GM19463 (cell line): ENCODE data around the gene DDX52.
"Not testable (repeated sequence)": the region's sequence is repeated elsewhere in the genome, so short reads cannot be mapped to it uniquely, and the experiment has no call there.

Experiments
- ATAC-seq: cut with Tn5 transposase; IDR thresholded peaks from one replicate; pipeline ENCODE4 v1.9.1; 2021; ENCODE audit warnings: mild to moderate bottlenecking, moderate library complexity; ENCODE audit not compliant: unreplicated experiment

The DDX52 gene, protein sequence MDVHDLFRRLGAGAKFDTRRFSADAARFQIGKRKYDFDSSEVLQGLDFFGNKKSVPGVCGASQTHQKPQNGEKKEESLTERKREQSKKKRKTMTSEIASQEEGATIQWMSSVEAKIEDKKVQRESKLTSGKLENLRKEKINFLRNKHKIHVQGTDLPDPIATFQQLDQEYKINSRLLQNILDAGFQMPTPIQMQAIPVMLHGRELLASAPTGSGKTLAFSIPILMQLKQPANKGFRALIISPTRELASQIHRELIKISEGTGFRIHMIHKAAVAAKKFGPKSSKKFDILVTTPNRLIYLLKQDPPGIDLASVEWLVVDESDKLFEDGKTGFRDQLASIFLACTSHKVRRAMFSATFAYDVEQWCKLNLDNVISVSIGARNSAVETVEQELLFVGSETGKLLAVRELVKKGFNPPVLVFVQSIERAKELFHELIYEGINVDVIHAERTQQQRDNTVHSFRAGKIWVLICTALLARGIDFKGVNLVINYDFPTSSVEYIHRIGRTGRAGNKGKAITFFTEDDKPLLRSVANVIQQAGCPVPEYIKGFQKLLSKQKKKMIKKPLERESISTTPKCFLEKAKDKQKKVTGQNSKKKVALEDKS

DNA sequence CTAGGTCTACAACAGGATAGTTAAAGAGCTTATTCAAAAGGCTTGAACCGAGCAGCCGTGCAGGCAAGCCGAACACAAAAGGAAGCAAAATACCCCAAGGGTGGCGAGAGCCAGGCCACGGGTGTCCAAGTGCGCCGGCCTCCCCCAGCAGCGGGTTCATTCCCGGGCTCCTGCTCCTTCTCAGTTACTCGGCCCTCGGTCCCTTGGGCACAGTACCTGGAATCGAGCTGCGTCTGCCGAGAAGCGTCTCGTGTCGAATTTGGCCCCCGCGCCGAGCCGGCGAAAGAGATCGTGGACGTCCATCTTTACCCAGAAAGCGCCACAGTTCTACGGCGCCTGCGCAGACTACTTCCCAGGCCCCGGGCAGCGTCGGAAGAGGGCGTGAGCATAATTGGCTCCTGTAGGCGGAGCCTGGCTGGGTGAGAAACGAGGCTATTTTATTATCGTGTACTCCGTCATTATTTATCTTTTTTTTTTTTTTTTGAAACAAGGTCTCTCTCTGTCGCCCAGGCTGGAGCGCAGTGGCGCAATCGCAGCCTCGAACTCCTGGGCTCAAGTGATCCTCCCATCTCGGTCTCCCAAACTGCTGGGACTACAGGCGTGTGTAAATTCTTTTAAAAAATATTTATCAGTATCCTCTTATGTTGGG, at the start of gene DDX52:
DDX52 (minus strand) TSS at position 329 of the 649 bp plus-strand sequence; CDS start at position 303, 26 bp downstream.
- ATAC-seq = peak; percentile 76

DNA sequence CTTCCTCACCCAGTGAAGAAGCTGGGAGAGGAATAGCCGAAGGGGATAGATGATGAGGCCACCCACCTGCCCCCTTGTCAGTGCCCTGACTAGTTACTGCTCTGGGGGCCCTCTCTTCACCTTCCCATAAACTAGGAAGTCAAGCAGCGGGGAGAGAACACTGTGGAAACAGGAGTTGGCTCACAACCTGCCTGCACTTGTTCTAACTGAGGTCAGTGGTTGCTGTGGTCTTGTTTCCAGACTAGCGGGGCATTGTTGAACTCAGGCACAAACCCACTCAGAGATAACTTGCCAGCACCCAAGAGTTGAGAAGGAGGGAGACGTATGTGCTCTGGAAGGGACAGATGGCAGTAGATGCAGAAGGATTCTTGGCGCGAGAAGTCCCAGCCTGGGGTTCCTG, 48.6 kb upstream of the DDX52 start:
- no peak for ATAC-seq

DNA sequence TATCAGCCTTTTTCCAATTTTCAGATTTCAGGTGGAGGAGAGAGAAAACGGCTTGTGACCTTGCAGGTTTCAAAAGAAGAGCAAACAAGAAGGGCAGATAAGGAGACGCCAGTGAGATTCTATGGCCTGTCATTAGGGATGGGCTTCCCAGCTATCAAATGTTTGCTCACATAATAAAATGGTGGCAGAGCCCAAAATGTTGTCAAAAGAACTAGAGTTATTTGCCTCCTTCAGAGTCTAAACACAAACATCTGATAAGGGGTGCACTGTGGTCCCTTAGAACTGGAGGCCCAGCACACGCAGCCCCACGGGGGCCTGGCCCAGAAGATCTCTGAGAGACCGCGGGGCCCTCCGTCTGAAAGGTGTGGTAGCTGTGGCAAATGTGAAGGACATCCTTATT, 46.1 kb upstream of the DDX52 start:
- ATAC-seq = no peak

DNA sequence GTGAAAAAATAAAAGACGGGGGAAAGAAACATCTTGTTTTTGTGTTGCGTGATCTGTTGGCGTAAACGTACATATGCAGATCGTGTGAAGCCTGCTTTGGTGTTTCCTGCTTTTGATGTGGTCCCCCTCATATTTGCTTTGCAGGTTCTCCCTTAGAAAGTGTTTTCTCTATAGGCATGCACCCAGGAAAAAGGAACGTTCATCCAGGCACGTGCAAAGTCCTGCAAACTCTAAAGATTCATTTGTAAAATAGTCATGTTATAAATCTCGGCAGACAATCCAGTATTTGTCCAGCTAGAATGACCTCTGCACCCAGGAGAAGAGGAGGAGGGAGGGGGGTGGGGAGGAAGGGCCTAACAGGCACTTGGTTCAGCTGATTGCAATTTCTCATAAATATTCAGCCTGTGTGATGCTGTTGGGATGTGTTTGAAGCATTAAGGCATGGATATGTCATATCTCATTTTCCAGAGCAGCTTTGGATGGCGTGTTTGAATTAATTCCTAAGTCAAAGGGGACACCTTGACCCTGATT, 40.3 kb upstream of the DDX52 start:
- no peak for ATAC-seq

DNA sequence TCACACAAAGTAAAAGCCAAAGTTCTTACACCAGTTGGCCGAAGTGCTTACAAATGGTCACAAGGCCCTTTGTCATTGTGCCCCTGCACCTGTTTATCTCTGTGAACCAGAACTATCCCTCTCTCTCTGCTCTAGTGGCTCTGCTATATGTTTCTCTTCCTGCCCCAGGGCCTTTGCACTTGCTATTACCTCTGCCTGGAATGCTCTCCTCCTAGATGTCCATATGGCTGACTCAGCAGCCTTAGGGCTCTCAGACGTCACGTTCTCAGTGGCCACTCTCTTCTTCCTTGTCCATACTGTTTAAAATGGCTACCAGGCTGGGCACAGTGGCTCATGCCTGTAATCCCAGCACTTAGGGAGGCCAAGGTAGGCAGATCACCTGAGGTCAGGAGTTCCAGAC, 38.8 kb upstream of the DDX52 start:
- no peak for ATAC-seq

DNA sequence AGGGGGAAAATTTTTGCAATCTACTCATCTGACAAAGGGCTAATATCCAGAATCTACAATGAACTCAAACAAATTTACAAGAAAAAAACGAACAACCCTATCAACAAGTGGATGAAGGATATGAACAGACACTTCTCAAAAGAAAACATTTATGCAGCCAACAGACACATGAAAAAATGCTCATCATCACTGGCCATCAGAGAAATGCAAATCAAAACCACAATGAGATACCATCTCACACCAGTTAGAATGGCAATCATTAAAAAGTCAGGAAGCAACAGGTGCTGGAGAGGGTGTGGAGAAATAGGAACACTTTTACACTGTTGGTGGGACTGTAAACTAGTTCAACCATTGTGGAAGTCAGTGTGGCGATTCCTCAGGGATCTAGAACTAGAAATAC, 36.7 kb upstream of the DDX52 start:
- ATAC-seq = not testable (repeated sequence)

DNA sequence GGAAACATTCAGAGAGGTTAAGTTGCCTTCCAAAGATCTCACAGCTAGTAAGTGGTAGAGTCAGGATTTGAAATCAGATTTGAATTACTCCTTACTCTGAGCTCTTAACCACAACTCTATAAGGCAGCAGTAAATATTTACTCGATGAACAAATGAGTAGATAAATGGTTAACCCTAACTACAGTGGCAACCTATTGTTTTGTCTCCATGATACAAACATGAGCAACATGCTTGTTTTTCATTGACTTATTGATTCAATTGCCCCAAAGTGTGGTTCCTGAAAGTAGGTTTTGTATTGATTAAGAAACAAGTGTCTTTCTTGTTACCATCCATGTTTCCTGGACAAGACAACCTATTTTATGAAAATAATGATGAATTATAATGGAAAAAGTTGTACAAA, 34.8 kb upstream of the DDX52 start:
- ATAC-seq = no peak

DNA sequence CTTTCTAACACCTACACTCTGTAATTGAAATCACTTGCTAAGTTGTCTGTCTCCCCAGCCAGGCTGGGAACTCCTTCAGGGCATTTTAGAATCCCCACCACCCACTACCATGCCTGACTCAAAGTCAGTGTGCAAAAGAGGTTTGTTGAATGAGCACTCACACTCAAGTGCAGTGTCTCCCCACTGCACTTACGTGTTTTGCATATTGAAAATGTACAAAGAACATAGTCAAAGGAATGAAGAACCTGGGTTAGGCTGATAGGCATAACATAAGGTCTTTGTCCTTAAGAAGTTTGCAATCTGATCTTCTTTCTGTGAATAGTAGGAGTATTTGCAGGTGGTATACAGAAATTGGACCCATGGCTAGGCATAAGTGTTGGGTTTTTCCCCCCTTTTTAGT, 33.8 kb upstream of the DDX52 start:
- no peak for ATAC-seq

DNA sequence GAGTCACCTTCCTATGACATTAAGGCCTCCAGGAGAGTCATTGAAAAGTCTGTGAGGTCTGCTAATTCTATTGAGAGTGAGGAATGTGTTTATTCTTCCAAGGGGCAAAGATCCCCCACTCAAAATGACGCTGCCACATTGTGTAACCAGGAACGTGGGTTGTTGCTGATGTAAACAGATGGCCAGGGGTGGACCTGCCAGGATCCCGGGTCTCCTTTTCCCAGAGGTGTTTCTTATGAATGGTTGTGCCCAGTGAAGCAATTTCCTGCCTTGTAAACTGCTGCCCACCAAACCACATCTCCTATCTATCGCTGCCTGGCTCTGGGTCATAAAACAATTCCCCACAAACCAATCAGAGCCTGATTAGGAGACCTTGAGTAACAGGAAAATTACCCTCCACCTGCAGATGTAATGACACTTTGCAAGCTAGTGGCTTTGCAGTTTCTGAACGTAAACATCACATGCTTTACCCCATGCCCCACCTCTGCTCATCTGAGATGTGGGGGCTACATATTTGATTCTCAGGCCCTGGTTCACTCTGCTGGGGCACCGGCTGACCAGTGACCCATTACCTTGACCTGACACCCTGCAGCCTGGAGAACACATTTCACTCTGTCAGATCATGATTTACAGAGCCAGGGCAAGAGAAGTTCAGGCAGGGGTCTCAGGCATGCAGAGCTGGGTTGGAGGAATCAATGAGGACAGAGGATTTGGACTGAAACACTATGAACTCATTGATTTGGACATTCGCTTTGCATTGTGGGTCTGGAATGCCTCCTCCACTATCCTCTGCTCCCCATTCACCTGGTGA, 33.1 kb upstream of the DDX52 start:
- ATAC-seq = no peak

DNA sequence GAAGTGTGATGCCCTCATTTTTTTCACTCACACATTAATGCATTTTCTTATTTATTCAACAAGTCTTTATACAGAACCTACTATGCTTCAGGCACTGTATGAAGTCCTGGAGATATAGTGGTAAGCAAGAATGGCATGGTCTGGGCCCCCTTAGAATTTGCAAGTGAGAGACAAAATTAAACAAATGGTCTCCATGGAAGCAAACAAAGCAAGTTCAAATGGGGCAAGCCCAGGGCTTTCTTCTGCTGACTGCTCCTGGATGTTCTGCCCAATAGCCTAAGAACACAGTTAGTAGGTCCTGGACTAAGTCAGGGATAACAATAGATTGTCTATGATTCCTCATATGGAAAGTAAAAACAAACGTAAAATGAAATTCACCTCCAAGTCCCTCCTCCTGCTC, 31.3 kb upstream of the DDX52 start:
- ATAC-seq = no peak

DNA sequence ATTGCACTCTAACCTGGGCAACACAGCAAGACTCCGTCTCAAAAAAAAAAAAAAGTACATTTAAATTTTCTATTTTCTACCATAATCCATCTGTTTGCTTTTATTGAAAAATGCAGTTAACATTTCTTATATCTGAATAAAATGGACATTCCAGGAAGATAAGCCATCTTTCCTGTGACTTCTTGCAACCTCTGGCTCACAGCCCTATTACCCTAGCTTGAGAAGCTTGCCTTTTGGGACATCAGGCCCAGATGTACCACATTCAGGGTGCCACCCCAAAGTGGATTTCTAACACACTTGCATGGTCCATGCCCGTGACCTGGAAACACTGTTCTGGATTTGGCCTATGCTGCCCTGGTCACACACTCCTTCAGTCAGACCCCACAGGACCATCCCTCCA, 30.1 kb upstream of the DDX52 start:
- no peak for ATAC-seq

DNA sequence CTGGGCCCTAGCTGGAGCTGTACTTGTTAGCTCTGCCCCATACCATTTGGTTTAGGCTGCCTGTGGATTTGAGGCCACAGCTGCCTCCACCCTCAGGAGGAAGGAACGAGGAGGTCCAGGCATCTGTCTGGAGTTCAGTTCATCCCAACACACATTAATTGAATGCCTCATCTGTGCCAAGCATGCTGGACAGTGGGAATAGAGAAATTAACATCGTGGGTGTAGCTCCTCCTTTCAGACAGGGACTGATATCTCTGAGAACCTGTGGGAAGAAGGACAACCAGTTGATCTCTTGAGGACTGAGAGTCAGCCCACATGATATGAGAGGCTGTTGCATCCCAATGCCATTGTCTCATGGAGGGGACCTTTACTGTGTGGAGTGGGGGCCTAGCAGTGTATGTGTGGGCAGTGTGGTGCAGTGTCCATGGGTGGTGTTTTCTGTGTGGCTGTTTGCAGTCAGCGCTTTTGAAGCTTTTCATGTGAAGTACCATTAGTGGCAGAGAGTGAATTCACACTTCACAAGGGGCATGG, 29.4 kb upstream of the DDX52 start:
- no peak for ATAC-seq

DNA sequence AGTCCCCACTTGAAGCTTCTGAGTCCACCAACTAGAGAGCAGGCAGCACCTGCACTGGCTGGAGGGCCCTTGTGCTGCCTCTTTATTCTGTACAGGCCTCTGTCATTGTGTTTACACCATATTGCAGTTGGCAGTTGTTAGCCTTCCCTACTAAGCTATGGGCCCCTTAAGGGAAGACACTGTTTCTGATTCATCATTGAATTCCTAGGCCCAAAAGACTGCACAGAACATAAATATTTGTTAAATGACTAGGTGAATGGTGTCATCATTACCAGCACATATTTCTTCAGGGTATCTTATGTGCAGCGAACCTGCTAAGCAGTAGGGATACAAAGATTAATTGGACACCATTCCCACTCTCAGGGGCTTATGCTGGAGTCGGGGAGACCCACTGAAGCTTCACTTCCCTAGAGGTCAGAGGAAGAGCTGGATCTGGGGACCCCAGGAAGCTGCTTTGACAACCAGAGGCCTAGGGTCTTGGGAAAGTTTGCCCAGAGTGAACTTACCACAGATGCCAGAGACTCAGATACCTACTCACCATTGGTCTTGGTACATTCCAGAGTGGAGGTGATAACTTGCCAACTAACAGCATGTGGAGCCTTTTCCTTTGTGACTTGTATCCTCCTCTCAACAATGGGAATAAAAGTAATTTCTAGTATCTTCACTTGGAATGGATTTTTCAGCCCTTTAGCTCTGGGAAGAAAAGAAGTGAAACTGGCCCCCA, 28.7 kb upstream of the DDX52 start:
- ATAC-seq = no peak

DNA sequence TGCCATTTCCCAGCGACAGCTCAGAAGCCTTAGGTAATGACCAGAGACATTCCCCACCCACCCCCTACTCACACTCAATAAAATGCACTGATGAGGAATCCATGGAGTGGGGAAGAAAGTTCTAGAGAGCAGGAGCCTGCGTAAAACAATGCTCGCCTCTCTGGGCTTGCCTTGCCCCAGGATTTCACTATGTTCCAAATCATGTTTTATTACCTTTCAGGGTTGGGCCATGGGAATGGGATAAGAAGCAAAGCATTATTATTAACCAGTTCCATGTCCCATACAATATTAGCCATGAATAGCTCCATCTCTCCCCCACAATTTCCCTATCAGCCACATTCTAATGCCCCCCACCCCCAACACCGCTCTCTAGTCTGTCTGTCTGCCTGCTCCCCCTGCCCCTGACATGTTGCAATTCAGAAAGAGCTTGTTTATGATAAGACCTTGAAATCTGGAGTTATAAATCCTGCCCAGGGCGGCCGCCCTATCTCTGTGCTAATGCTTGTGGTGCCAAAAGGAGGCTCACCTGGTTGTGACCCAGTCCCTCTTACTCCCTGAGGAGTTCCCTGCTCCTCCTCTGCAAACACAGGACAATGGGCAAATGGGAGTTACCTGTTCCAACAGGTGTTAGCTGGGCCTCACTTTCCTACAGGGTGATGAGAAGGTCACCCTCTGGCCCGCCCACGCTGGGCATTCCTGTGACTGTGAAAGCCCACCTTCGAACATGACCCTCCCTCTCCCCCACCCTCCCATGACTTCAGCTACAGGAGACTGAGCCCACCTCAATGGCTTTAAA, 28.0 kb upstream of the DDX52 start:
- no peak for ATAC-seq

DNA sequence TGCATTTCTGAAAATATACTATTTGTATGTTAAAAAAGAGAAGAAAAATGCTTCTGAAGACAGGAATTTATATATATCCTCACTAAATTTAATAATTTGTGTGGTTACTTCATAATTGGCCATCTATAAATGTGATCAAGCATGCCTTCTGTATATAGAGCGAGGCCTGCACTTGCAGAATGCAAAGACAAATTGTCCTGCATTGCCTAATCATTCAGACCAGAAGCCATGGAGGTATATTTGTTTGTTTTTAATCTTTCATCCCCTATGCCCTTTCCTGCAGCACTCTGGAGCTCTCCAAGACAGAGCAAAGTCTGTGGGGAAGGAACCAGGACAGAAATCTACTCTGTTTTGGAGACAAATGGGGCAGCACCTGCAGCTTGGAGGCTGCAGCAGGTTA, 23.8 kb upstream of the DDX52 start:
- no peak for ATAC-seq

DNA sequence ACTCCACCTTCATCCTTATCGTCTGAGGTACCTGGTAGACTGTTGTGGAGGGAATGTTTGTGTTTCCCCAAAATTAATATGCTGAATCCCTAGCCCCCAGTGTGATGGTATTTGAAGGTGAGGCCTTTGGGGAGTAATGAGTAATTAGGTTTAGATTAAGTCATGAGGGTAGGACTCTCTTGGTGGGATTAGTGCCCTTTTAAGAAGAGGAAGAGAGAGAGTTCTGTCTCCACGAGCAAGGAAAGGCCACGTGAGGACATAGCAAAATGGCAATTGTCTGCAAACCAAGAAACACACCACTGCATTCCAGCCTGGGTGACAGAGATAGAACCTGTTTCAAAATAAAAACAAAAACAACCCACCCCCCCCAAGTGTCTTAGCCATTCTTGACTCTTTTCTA, 21.0 kb upstream of the DDX52 start:
- ATAC-seq = no peak

DNA sequence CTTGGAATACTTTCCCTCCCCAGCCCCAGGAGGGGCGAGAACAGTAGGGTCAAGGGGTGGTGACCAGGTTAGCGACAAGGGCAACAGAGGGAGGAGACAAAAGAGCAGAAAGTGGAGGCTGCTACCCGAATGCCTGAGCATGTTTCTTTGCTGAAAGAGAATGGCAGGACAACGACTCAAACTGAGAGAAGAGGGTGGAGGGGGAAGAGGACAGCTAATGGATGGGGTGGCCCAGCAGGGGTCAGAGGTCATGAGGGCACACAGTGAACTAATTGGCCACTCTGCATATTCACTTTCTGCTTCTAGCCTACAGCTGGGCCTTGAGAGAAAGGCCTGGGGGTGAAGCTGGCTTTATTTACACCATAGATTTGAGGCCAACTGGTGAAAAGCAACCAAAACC, 19.1 kb upstream of the DDX52 start:
- no peak for ATAC-seq

DNA sequence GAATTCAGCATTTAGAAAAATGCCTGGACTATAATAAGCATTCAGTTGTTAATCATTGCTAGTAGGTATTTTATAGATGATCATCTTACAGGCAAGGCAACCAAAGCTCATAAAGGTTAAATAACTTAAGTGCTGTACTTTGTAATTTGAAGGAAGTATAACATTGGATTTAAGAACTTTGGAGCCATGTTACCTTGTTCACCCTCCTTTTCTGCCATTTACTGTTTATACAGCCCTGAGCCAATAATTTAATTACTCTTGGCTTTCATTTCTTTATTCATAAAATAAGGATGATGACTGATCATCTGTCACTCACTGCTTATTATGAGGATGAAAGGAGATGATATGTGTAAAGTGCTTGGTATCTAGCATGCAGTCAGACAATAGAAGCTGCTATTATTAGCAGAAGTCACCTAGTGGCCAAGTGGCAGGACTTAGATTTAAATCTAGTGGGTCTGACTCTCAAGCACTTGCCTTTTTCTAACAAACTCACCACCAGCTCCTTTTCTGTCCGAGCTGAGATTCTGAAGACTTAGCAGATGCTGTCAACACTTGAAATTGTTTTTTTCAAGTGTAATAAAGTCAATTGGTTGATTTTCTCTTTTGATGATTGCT, 18.3 kb upstream of the DDX52 start:
- ATAC-seq = no peak

DNA sequence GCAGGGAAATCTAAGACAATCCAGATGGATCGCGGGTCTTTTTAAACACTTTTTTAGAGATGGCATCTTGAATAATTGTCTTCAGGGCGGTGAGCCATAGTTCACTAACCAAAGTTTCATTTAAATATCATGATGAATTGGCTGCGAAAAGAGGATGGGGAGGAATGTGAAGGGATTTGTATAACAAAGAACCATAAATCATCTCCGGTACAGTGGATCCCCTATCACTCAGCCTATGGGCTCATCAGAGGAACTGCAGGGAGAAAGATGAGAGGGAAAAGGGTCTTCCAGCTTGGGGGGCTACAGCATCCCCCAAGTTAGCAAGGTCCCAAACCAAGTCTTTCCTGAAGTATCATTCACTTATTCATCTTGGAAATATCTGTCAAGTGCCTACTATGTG, 16.7 kb upstream of the DDX52 start:
- no peak for ATAC-seq
